ENCODE results near the gene TOR1A.

Gene TOR1A

GRCh38 chr9:129851821-129852220 is 27.9 kb upstream of the TOR1A start:
- DNase-seq (ENCODE audit: low read depth in 2 of 2) = no peak

GRCh38 chr9:129850821-129851550 is 27.1 kb upstream of the TOR1A start:
- DNase-seq (ENCODE audit: low read depth in 2 of 2) = no peak

GRCh38 chr9:129849901-129850300 is 26.0 kb upstream of the TOR1A start:
- DNase-seq (ENCODE audit: low read depth in 2 of 2) = no peak

- DNase-seq (ENCODE audit: low read depth in 2 of 2) = no peak
Observed at GRCh38 chr9:129848712-129849441, 24.9 kb upstream of the TOR1A start.

- DNase-seq (ENCODE audit: low read depth in 2 of 2) = no peak
Observed at GRCh38 chr9:129845373-129845772, 21.4 kb upstream of the TOR1A start.

GRCh38 chr9:129841071-129841470 is 17.1 kb upstream of the TOR1A start:
- no peak for DNase-seq (ENCODE audit: low read depth in 2 of 2)

- DNase-seq (ENCODE audit: low read depth in 2 of 2) = no peak
Observed at GRCh38 chr9:129840034-129840433, 16.1 kb upstream of the TOR1A start.

- no peak for DNase-seq (ENCODE audit: low read depth in 2 of 2)
Observed at GRCh38 chr9:129839324-129840023, 15.5 kb upstream of the TOR1A start.

GRCh38 chr9:129838707-129839259 is 14.8 kb upstream of the TOR1A start:
- DNase-seq (ENCODE audit: low read depth in 2 of 2) = no peak

GRCh38 chr9:129836311-129837007 is 12.5 kb upstream of the TOR1A start:
- DNase-seq (ENCODE audit: low read depth in 2 of 2) = peak in 1 of 2 donors; percentile 27

GRCh38 chr9:129835860-129836223 is 11.9 kb upstream of the TOR1A start:
- DNase-seq (ENCODE audit: low read depth in 2 of 2) = no peak

GRCh38 chr9:129835128-129835859 is 11.4 kb upstream of the TOR1A start, which contains the start of the genes C9orf78 and USP20:
Gene C9orf78 (minus strand): TSS chr9:129835275. CDS start chr9:129835221, 54 bp downstream.
Gene USP20 (plus strand): TSS chr9:129835458. CDS start chr9:129852556, 17,098 bp downstream.
- DNase-seq (ENCODE audit: low read depth in 2 of 2) = peak; percentile 95 to 96

GRCh38 chr9:129834489-129835127 is 10.7 kb upstream of the TOR1A start:
- DNase-seq (ENCODE audit: low read depth in 2 of 2) = peak in 1 of 2 donors; percentile 21

- no peak for DNase-seq (ENCODE audit: low read depth in 2 of 2)
Observed at GRCh38 chr9:129832982-129833381, 9.0 kb upstream of the TOR1A start.

- DNase-seq (ENCODE audit: low read depth in 2 of 2) = no peak
Observed at GRCh38 chr9:129828969-129829368, 5.0 kb upstream of the TOR1A start.

GRCh38 chr9:129828051-129828450 is 4.1 kb upstream of the TOR1A start:
- no peak for DNase-seq (ENCODE audit: low read depth in 2 of 2)

GRCh38 chr9:129826759-129827158 is 2.8 kb upstream of the TOR1A start:
- no peak for DNase-seq (ENCODE audit: low read depth in 2 of 2)

- no peak for DNase-seq (ENCODE audit: low read depth in 2 of 2)
Observed at GRCh38 chr9:129826344-129826743, 2.4 kb upstream of the TOR1A start.

GRCh38 chr9:129823542-129823934 is 398 bp downstream of the TOR1A start:
- no peak for DNase-seq (ENCODE audit: low read depth in 2 of 2)

GRCh38 chr9:129822898-129823541 is 916 bp downstream of the TOR1A start:
- no peak for DNase-seq (ENCODE audit: low read depth in 2 of 2)
